Neuronal stem cell (in vitro differentiated cells): Measurements from ENCODE around the gene SPAG16.
"Not testable (repeated sequence)": the region's sequence is repeated elsewhere in the genome, so short reads cannot be mapped to it uniquely, and the experiment has no call there.

Source experiments
- DNase-seq: peaks from one replicate; pipeline ENCODE4 v3.0.0-alpha.2; 2013; ENCODE audit warnings: low spot score
- H2AFZ ChIP-seq: one replicate; pipeline ENCODE4 v1.6.1; 2013; ENCODE audit warnings: mild to moderate bottlenecking, low read length, inconsistent platforms
- H2AK5ac ChIP-seq: 2 replicates; pipeline ENCODE4 v1.6.1; 2013; ENCODE audit warnings: low read depth, mild to moderate bottlenecking, inconsistent platforms, low read length, moderate library complexity, mixed read lengths
- H2BK120ac ChIP-seq: 2 replicates; pipeline ENCODE4 v1.6.1; 2013; ENCODE audit warnings: low read depth, mild to moderate bottlenecking, inconsistent platforms, low read length, moderate library complexity, mixed read lengths
- H2BK12ac ChIP-seq: one replicate; pipeline ENCODE4 v1.6.1; 2013; ENCODE audit warnings: low read length, inconsistent platforms
- H2BK15ac ChIP-seq: 2 replicates; pipeline ENCODE4 v1.6.1; 2013; ENCODE audit warnings: mild to moderate bottlenecking, low read length, inconsistent platforms, mixed read lengths
- H2BK5ac ChIP-seq: one replicate; pipeline ENCODE4 v1.6.1; 2013; ENCODE audit warnings: inconsistent platforms, mild to moderate bottlenecking, low read length, moderate library complexity
- H3K14ac ChIP-seq: one replicate; pipeline ENCODE4 v1.6.1; 2013; ENCODE audit warnings: low read length, inconsistent platforms
- H3K18ac ChIP-seq: 2 replicates; pipeline ENCODE4 v1.6.1; 2013; ENCODE audit warnings: low read length, inconsistent platforms
- H3K23ac ChIP-seq: 2 replicates; pipeline ENCODE4 v1.6.1; 2013; ENCODE audit warnings: low read depth, mild to moderate bottlenecking, mixed read lengths, low read length, inconsistent platforms; ENCODE audit not compliant: poor library complexity
- H3K27ac ChIP-seq: replicated peaks from 3 replicates; pipeline ENCODE4 v1.5.1; 2013; ENCODE audit warnings: low read length, inconsistent platforms
- H3K27me3 ChIP-seq, 3 experiments: 2 replicates each; pipeline ENCODE4 v1.6.1; 2013; ENCODE audit warnings: low read length in 3 of 3, mild to moderate bottlenecking in 2 of 3, inconsistent platforms in 1 of 3, low read depth in 1 of 3, mixed read lengths in 1 of 3, moderate library complexity in 1 of 3; ENCODE audit not compliant: control insufficient read depth in 3 of 3, insufficient read depth in 3 of 3
- H3K36me3 ChIP-seq, 2 donors: replicated peaks in 1 of 2; 2 replicates each; pipeline ENCODE4 v1.6.1; 2013; ENCODE audit warnings: low read length in 2 of 2; ENCODE audit not compliant: control insufficient read depth in 2 of 2, insufficient read depth in 2 of 2
- H3K4ac ChIP-seq: 2 replicates; pipeline ENCODE4 v1.6.1; 2013; ENCODE audit warnings: inconsistent platforms, mild to moderate bottlenecking, low read length, moderate library complexity
- H3K4me1 ChIP-seq, 2 donors: 1 replicate in 1 of 2; 2 replicates in 1 of 2; pipeline ENCODE4 v1.6.1; 2013; ENCODE audit warnings: low read length in 2 of 2, low read depth in 1 of 2; ENCODE audit not compliant: control insufficient read depth in 2 of 2, insufficient read depth in 1 of 2
- H3K4me2 ChIP-seq: one replicate; pipeline ENCODE4 v1.6.1; 2013; ENCODE audit warnings: mild to moderate bottlenecking, low read length, inconsistent platforms; ENCODE audit not compliant: insufficient read depth, poor library complexity, severe bottlenecking
- H3K4me3 ChIP-seq, 2 donors: 2 replicates each; pipeline ENCODE4 v1.5.1; 2013; ENCODE audit warnings: low read length in 2 of 2, mild to moderate bottlenecking in 2 of 2, inconsistent platforms in 1 of 2, moderate library complexity in 1 of 2
- H3K79me1 ChIP-seq: one replicate; pipeline ENCODE4 v1.6.1; 2013; ENCODE audit warnings: low read depth, mild to moderate bottlenecking, inconsistent platforms, low read length, moderate library complexity
- H3K9ac ChIP-seq: one replicate; pipeline ENCODE4 v1.6.1; 2013; ENCODE audit warnings: mild to moderate bottlenecking, low read depth, low read length, inconsistent platforms; ENCODE audit not compliant: poor library complexity
- H3K9me3 ChIP-seq, 2 donors: replicated peaks in 1 of 2; 2 replicates each; pipeline versions ENCODE3 to v1.6.1; 2013; ENCODE audit warnings: low read length in 2 of 2, mild to moderate bottlenecking in 2 of 2, inconsistent platforms in 1 of 2, low read depth in 1 of 2, mixed read lengths in 1 of 2, moderate library complexity in 1 of 2; ENCODE audit not compliant: control insufficient read depth in 2 of 2, insufficient read depth in 1 of 2
- H4K8ac ChIP-seq: one replicate; pipeline ENCODE4 v1.6.1; 2013; ENCODE audit warnings: low read depth, mild to moderate bottlenecking, inconsistent platforms, low read length, moderate library complexity
- H4K91ac ChIP-seq: one replicate; pipeline ENCODE4 v1.6.1; 2013; ENCODE audit warnings: low read length, low read depth, mild to moderate bottlenecking, inconsistent platforms; ENCODE audit not compliant: poor library complexity
- WGBS, 2 donors: extraction: QIAGEN DNeasy Blood & Tissue Kit; methylation state at CpG; one replicate each; pipeline ENCODE4 v1.1.7; 2013; ENCODE audit warnings: missing lambda C conversion rate in 2 of 2, mixed read lengths in 1 of 2; ENCODE audit not compliant: insufficient read length in 2 of 2, insufficient replicate concordance in 1 of 2; ENCODE audit errors: extremely low coverage in 2 of 2; 5-methylcytosine and 5-hydroxymethylcytosine counted together

Gene SPAG16

GRCh38 chr2:213376644-213377043 is 92.4 kb downstream of the SPAG16 start:
- Histone ChIP-seq H3K79me1 (no peaks in the 10 kb centered on the region), H3K4me1 (no peaks in the 10 kb centered on the region), H3K4me3 (no peak overlapping the region), H2BK12ac (no peak overlapping the region), H3K4ac (no peak overlapping the region), H2BK120ac (no peak overlapping the region), H3K23ac (no peak overlapping the region), H2BK15ac (no peak overlapping the region), H3K14ac (no peak overlapping the region), H3K4me2 (no peak overlapping the region), H3K9me3 (no peaks in the 10 kb centered on the region), H3K36me3 (no peaks in the 10 kb centered on the region), H3K9ac (no peak overlapping the region), H2AK5ac (no peak overlapping the region), H2BK5ac (no peak overlapping the region), H4K91ac (no peak overlapping the region), H4K8ac (no peak overlapping the region), H3K18ac (no peak overlapping the region), H3K27ac (no peak overlapping the region), H3K27me3 (no peaks in the 10 kb centered on the region), H2AFZ (no peak overlapping the region)
- WGBS, 2 donors = no CpG with 5 or more reads among the region's 1 CpG
- no peak for DNase-seq

- not testable (repeated sequence) for H2BK15ac ChIP-seq, H4K8ac ChIP-seq, H2AFZ ChIP-seq, H2BK120ac ChIP-seq, H3K4me3 ChIP-seq, H3K9ac ChIP-seq, H3K9me3 ChIP-seq, H3K4ac ChIP-seq, H3K36me3 ChIP-seq, H3K18ac ChIP-seq, H3K79me1 ChIP-seq, H3K27ac ChIP-seq, H4K91ac ChIP-seq, DNase-seq, H3K23ac ChIP-seq, H3K4me1 ChIP-seq, H3K27me3 ChIP-seq, H2BK5ac ChIP-seq, H2BK12ac ChIP-seq, H2AK5ac ChIP-seq, H3K4me2 ChIP-seq, H3K14ac ChIP-seq
- WGBS, 2 donors = no CpG with 5 or more reads among the region's 9 CpGs
Observed at GRCh38 chr2:213407027-213407426, 122.8 kb downstream of the SPAG16 start.

GRCh38 chr2:213408426-213409070 is 124.3 kb downstream of the SPAG16 start:
- H3K23ac ChIP-seq, H2BK12ac ChIP-seq, H2AFZ ChIP-seq, H3K14ac ChIP-seq, H4K91ac ChIP-seq, H3K4me3 ChIP-seq, H3K27me3 ChIP-seq, H2BK5ac ChIP-seq, H3K9ac ChIP-seq, H3K27ac ChIP-seq, H3K79me1 ChIP-seq, H2BK15ac ChIP-seq, H4K8ac ChIP-seq, H3K36me3 ChIP-seq, H3K18ac ChIP-seq, H3K4ac ChIP-seq, H2BK120ac ChIP-seq, H2AK5ac ChIP-seq, H3K4me2 ChIP-seq, H3K4me1 ChIP-seq, H3K9me3 ChIP-seq: not testable (repeated sequence)
- no CpG with 5 or more reads among the region's 6 CpGs for WGBS, 2 donors
- peak; percentile 18 for DNase-seq

GRCh38 chr2:213410687-213411086 is 126.4 kb downstream of the SPAG16 start:
- H3K4ac ChIP-seq, H3K14ac ChIP-seq, H2BK5ac ChIP-seq, H2BK15ac ChIP-seq, H4K91ac ChIP-seq, DNase-seq, H2AK5ac ChIP-seq, H2BK12ac ChIP-seq, H2BK120ac ChIP-seq, H3K9me3 ChIP-seq, H3K27me3 ChIP-seq, H3K9ac ChIP-seq, H3K23ac ChIP-seq, H3K4me2 ChIP-seq, H3K4me1 ChIP-seq, H3K36me3 ChIP-seq, H2AFZ ChIP-seq, H3K4me3 ChIP-seq, H3K18ac ChIP-seq, H3K27ac ChIP-seq, H4K8ac ChIP-seq, H3K79me1 ChIP-seq: not testable (repeated sequence)
- WGBS, 2 donors = no CpG with 5 or more reads among the region's 9 CpGs
